A673 (cell line): Measurements from ENCODE around the gene KCNK15. TPM values are rescaled to one million over a fixed set of nuclear protein-coding genes. Genes with fewer than 3 reads are reported as not detected.

Source experiments
- BruUV-seq: library from RNA; stranded (reverse); fragments of 400-500 nt; replicated peaks from 2 replicates; lab custom pipeline; 2021; lab: Mats Ljungman, UMichigan
- CTCF ChIA-PET: fragments of 300-600 bp; sonication (Branson Sonifier 250); formaldehyde crosslinking; loops from one replicate; lab custom pipeline; 2022; ENCODE audit warnings: antibody characterized with exemption; lab: Charles Lee
- POLR2A ChIA-PET: fragments of 300-600 bp; sonication (Branson Sonifier 250); formaldehyde crosslinking; loops from one replicate; lab custom pipeline; 2022; ENCODE audit warnings: antibody characterized with exemption; ENCODE audit not compliant: low non-redundant PET; lab: Charles Lee
- DNase-seq: peaks from one replicate; pipeline ENCODE4 v3.0.0-alpha.2; 2015; ENCODE audit warnings: low spot score
- H3K27ac ChIP-seq: fragments of 200-600 bp; sonication (generic); 2 replicates; pipeline ENCODE4 v1.5.1; 2016; ENCODE audit warnings: mixed run types, low read depth, mild to moderate bottlenecking, mixed read lengths, antibody characterized with exemption, low read length; ENCODE audit not compliant: poor library complexity, severe bottlenecking
- H3K27me3 ChIP-seq: fragments of 200-600 bp; sonication (generic); replicated peaks from 2 replicates; pipeline ENCODE4 v1.6.1; 2017; ENCODE audit warnings: mixed run types, low read depth, mild to moderate bottlenecking, mixed read lengths, antibody characterized with exemption, low read length; ENCODE audit not compliant: insufficient read depth, poor library complexity
- H3K36me3 ChIP-seq: fragments of 200-600 bp; sonication (generic); 2 replicates; pipeline ENCODE4 v1.6.1; 2016; ENCODE audit warnings: mixed run types, mild to moderate bottlenecking, mixed read lengths, antibody characterized with exemption, low read length; ENCODE audit not compliant: insufficient read depth, poor library complexity, severe bottlenecking
- H3K4me1 ChIP-seq: fragments of 200-600 bp; sonication (generic); 2 replicates; pipeline ENCODE4 v1.6.1; 2017; ENCODE audit warnings: mixed run types, mild to moderate bottlenecking, mixed read lengths, antibody characterized with exemption, low read length; ENCODE audit not compliant: insufficient read depth, poor library complexity, severe bottlenecking
- H3K4me3 ChIP-seq: fragments of 200-600 bp; sonication (generic); 2 replicates; pipeline ENCODE4 v1.5.1; 2016; ENCODE audit warnings: low read depth, mixed run types, mild to moderate bottlenecking, mixed read lengths, low read length; ENCODE audit not compliant: poor library complexity, severe bottlenecking
- H3K9me3 ChIP-seq: fragments of 200-600 bp; sonication (generic); 2 replicates; pipeline ENCODE4 v1.6.1; 2016; ENCODE audit warnings: mixed run types, low read depth, mild to moderate bottlenecking, mixed read lengths, antibody characterized with exemption, low read length; ENCODE audit not compliant: poor library complexity, severe bottlenecking
- CTCF ChIP-seq: fragments of 300-800, 200-600 bp; sonication (generic); conservative IDR thresholded peaks from 2 replicates; pipeline ENCODE4 v1.5.1; 2017; ENCODE audit warnings: low read depth, mild to moderate bottlenecking, antibody characterized with exemption, low read length, moderate library complexity, mixed read lengths
- EZH2 ChIP-seq: fragments of 200-600 bp; sonication (generic); IDR thresholded peaks from 2 replicates; pipeline ENCODE4 v1.6.1; 2017; ENCODE audit warnings: borderline replicate concordance, low read depth, mild to moderate bottlenecking, mixed read lengths, antibody characterized with exemption, low read length; ENCODE audit not compliant: poor library complexity, severe bottlenecking
- intact Hi-C: fragments of 100-400 bp; cut with micrococcal nuclease; formaldehyde crosslinking; loops from one replicate; pipeline ENCODE4 v1.10.0; 2022; ENCODE audit not compliant: unreplicated experiment
- total RNA-seq: library from RNA; stranded (reverse); gene quantifications from 2 replicates; pipeline ENCODE4 v1.2.3, GENCODE V29; 2021

The KCNK15 gene
- total RNA-seq, 1 experiment from 2014 or later = not detected

GRCh38 chr20:44769481-44769863, 23.8 kb downstream of the KCNK15 start:
- ChIA-PET CTCF (no interaction called here), POLR2A (no interaction called here)
- H3K27ac ChIP-seq = no peak overlapping the region
- BruUV-seq = no TSS peak
- intact Hi-C loops = no loop called here
- H3K9me3 ChIP-seq = no peaks in the 10 kb centered on the region
- no peaks in the 10 kb centered on the region for H3K4me1 ChIP-seq
- peaks cover 7% of the 10 kb centered on the region for H3K27me3 ChIP-seq
- H3K36me3 ChIP-seq = no peaks in the 10 kb centered on the region
- TF ChIP-seq EZH2 = no peak
- no peak for TF ChIP-seq CTCF
- H3K4me3 ChIP-seq = no peak overlapping the region
- no peak for DNase-seq

GRCh38 chr20:44770484-44771171, 25.0 kb downstream of the KCNK15 start:
- POLR2A ChIA-PET = no interaction called here
- Histone ChIP-seq H3K27me3 (peaks cover 12% of the 10 kb centered on the region), H3K36me3 (no peaks in the 10 kb centered on the region), H3K9me3 (no peaks in the 10 kb centered on the region), H3K4me3 (no peak overlapping the region), H3K27ac (no peak overlapping the region), H3K4me1 (no peaks in the 10 kb centered on the region)
- BruUV-seq = no TSS peak
- TF ChIP-seq CTCF = no peak
- no peak for TF ChIP-seq EZH2
- intact Hi-C loops = no loop called here
- CTCF ChIA-PET = no interaction called here
- no peak for DNase-seq

GRCh38 chr20:44771172-44771535, 25.5 kb downstream of the KCNK15 start:
- Histone ChIP-seq H3K27me3 (peaks cover 12% of the 10 kb centered on the region), H3K27ac (no peak overlapping the region), H3K4me3 (no peak overlapping the region), H3K36me3 (no peaks in the 10 kb centered on the region), H3K9me3 (no peaks in the 10 kb centered on the region), H3K4me1 (no peaks in the 10 kb centered on the region)
- intact Hi-C loops = no loop called here
- TF ChIP-seq EZH2 = no peak
- TF ChIP-seq CTCF = no peak
- no peak for DNase-seq
- ChIA-PET POLR2A (no interaction called here), CTCF (no interaction called here)
- no TSS peak for BruUV-seq
